GM18520 (cell line): ENCODE data around the gene RNASE13.
"Not testable (repeated sequence)": the region's sequence is repeated elsewhere in the genome, so short reads cannot be mapped to it uniquely, and the experiment has no call there.

Source experiments
- ATAC-seq: cut with Tn5 transposase; IDR thresholded peaks from one replicate; pipeline ENCODE4 v1.9.1; 2021; ENCODE audit not compliant: unreplicated experiment

RNASE13 gene

GRCh38 chr14:20996521-20996920 lies 38.1 kb downstream of the RNASE13 start:
- no peak for ATAC-seq

GRCh38 chr14:20989787-20990600 lies 44.6 kb downstream of the RNASE13 start, which contains the start of gene METTL17:
TSS of gene METTL17 (plus strand) at chr14:20989980. CDS start at chr14:20990003, 23 bp downstream.
- peak; percentile 95 for ATAC-seq

GRCh38 chr14:20989471-20989786 lies 45.2 kb downstream of the RNASE13 start:
- ATAC-seq: no peak

DNA sequence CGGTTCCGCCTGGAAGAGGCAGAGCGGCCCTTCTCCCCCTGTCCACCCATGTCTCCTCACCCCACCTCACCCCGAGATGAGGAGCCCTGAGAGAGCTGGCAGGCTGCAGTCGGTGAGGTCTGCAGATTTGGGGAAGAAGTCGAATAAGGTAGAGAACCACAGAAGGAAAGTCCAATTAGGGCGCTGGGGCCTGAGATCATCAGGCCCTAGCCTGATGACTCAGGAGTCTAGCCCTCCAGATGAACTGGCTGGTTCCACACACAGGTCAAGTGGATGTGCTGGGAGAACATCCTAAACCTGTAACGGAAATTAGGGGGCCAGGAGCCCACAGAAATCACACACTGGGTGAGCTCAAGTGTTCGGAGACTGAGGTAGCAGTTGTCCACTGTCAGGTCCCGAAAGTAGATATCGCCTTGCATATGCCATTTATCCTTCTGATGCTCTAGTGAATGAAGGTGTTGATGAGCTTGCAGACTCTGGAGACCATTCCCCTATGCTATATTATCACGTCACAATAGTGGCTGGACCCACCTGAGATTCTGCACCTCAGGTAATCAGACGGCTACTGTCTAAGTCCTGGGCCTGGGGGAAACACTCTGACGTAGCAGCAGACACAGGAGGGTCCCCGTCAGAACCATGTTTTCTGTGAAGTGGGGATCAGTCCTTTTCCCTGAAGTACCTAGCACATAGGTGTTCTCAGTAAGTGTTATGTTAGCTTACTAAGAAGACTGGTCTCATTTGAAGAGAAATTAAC lies 45.7 kb downstream of the RNASE13 start:
- ATAC-seq: no peak

DNA sequence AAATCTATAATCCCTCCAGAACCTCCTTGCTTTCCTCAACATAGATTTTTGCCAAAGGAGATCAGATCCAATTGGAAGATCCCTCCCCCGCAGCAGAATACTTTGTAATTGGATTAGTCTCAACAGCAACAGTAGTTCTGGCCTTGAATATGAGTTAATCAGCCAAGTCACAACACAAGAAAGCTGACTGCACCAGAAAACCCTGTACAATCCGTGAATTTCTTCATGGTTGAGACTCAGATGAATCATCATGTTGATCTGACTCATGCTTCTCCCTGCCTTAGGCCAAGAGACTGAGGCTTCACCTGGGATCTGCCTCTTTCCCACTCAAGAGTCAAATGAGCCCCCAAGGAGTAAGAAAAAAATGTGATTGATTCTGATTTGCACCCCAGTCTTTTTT lies 47.8 kb downstream of the RNASE13 start:
- ATAC-seq: no peak

DNA sequence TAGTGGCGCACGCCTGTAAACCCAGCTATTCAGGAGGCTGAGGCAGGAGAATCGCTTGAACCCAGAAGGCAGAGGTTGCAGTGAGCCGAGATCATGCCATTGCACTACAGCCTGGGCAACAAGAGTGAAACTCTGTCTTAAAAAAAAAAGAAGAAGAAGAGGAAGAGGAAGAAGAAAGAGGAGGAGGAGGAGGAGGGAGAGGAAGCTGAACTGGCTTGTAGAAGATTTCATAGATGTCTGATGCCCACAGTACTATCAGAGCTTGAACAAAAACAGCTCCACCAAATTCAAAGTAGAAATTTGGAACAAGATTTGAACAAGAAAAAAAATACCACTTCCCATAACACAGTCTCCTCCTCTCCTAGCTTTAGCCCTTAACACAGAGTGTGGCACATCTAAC lies 49.0 kb downstream of the RNASE13 start:
- ATAC-seq: not testable (repeated sequence)
